Activated CD4-positive, CD25-positive, alpha-beta regulatory T cell treated with anti-CD3 and anti-CD28 coated beads, Interleukin-2, amount 50 U/mL, for 24 hours (primary cell): ENCODE data around the gene NUTM1.

Source experiments
- ATAC-seq, 2 donors: fragments of 150-1000 bp; cut with Tn5 transposase; one replicate each; pipeline ENCODE4 v1.10.0; 2021; ENCODE audit warnings: mild to moderate bottlenecking in 1 of 2, moderate library complexity in 1 of 2

The NUTM1 gene, protein sequence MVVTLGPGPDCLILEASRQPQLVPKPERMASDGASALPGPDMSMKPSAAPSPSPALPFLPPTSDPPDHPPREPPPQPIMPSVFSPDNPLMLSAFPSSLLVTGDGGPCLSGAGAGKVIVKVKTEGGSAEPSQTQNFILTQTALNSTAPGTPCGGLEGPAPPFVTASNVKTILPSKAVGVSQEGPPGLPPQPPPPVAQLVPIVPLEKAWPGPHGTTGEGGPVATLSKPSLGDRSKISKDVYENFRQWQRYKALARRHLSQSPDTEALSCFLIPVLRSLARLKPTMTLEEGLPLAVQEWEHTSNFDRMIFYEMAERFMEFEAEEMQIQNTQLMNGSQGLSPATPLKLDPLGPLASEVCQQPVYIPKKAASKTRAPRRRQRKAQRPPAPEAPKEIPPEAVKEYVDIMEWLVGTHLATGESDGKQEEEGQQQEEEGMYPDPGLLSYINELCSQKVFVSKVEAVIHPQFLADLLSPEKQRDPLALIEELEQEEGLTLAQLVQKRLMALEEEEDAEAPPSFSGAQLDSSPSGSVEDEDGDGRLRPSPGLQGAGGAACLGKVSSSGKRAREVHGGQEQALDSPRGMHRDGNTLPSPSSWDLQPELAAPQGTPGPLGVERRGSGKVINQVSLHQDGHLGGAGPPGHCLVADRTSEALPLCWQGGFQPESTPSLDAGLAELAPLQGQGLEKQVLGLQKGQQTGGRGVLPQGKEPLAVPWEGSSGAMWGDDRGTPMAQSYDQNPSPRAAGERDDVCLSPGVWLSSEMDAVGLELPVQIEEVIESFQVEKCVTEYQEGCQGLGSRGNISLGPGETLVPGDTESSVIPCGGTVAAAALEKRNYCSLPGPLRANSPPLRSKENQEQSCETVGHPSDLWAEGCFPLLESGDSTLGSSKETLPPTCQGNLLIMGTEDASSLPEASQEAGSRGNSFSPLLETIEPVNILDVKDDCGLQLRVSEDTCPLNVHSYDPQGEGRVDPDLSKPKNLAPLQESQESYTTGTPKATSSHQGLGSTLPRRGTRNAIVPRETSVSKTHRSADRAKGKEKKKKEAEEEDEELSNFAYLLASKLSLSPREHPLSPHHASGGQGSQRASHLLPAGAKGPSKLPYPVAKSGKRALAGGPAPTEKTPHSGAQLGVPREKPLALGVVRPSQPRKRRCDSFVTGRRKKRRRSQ

DNA sequence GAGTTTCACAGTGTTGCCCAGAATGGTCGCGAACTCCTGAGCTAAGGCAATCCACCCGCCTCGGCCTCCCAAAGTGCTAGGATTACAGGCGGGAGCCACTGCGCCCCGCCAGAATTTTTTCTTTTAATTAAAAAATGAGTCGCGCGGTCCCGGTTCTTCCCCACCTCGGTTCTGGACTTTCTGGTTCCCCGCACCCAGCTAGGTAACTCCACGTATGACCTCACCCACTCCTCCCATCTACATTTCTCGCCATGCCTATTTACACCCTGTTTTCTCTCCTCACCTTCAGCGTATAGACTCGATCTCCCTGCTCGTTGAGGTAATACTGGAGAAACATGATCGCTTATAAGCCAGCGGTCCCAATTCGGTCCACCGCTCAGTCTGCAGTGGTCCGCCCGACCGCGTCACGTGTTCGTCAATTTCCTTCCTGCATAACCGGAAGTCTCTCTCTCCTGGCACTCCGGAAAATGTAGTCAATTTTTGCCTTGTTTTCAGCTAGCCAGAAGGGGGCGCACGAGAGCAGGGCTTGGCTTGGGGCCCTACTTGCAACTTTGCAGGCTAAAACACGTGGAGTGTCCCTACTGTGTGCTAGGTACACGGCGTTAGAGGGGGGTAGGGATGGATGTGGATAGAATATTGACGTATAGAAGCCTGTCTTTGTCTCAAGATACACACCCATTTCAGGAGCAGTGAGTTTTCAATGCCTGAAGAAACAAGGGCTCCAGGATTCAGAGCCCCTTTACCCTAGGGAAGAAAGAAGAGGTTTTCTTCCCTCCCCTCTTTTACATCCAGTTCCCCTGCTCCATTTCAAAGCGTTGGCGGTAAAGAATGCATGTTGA, at the start of gene NUTM1, which contains the start of gene NOP10:
Gene NUTM1, plus strand, starts transcription at position 579 of the 839 bp plus-strand sequence. CDS start 382 bp downstream, outside the sequence.
Gene NOP10, minus strand, starts transcription at position 400 of the 839 bp plus-strand sequence. Its CDS starts 63 bp downstream, at position 337.
- peak; percentile 90 to 91 for ATAC-seq

DNA sequence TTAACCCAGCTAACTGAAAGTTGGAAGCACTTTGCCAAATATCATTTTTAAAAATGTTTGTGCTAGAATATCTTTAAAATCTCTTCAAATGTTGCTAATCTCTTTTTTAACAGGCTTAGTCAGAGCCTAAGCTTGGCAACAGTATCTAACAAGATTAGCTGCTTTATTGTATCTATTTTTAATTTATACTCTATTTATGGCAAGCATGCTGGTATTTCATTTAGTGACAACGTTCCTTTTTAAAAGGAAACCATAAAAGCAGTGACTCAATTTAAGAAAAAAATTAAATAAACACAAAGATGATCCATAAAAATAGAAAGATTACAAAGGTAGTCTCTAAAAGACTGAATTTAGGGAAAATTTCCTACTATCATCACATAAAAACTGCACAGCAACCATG, 46.1 kb upstream of the NUTM1 start:
- ATAC-seq: no peak

DNA sequence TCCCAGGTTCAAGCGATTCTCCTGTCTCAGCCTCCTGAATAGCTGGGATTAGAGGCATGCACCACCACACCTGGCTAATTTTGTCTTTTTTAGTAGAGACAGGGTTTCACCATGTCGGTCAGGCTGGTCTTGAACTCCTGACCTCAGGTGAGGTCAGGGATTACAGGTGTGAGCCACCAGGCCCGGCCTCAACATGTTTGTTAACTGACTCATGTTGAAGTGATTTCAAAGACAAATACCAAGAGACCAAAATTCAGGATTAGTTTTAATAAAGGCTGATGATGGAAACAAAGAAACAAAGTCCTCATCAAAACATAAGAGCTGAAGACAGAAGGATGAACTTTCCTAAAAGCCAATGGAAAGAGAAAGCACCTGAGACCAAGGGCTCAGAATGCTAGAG, 42.1 kb upstream of the NUTM1 start:
- ATAC-seq: no peak

DNA sequence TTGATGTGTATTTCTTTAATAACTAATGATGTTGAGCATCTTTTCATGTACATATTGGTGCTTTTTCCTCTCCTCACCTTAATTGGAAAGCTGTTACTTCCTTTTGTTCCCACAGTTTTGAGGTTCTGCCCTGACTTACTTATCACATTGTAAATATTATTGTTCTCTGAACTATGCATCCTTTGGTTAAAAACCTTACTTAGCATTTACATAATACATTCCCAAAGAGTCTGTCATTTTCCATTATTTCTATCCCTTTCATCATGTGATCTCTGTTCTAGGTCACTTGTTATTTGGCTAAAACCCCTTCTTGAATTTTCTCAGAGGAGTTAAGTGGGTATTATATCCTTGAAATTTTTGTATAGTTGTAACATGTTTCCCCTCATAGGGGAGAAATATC, 38.5 kb upstream of the NUTM1 start:
- no peak for ATAC-seq

DNA sequence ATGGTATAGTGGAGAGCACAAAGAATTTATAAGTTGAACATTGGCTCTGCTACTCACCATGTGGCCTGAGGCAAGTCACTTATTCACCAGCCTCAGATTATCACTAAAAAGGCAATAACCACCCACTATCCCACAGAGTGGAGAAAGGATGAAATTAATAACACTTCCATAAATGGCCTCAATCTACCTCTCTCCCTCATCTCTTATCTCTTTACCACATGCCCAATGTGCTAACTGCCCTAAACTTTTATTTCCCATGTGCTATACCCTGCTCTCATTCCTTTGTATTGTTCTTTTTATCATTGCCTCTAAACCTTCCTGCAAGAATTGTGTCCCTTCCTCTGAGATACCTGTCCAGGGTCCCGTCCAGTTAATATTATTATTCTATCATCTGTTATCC, 31.6 kb upstream of the NUTM1 start:
- no peak for ATAC-seq

DNA sequence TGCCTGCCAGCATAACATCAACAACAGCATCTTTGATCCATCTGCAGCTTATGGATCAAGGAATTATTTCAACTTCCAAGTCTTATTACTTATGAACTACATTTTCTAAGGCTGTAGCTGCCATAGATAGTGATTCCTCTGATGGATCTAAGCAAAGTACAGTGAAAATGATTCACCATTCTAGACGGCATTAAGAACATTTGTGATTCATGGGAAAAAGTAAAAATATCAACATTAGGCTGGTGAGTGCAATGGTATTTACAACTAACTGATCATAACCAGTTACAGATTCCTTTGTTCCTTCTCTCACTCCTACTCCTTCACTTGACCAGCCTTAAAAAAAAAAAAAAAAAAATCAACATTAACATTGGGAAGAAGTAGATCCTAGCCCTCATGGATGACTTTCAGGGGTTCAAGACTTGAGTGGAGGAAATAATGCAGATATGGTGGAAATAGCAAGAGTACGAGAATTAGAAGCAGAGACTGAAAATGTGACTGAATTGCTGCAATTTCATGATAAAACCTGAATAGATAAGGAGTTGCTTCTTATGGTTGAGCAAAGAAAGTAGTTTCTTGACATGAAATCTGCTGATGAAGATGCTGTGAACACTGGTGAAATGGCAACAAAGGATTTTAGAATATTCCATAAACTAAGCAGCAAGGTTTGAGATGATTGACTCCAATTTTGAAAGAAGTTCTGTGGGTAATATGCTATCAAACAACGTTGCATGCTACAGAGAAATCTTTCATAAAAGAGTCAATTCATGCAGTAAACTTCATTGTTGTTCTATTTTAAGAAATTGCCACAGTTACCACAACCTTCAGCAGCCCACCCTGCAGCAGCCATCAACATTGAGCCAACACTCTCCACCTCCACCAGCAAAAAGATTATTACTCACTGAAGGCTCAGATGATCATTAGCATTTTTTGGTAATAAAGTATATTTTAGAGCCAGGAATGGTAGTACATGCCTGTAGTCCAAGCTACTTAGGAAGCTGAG, 28.3 kb upstream of the NUTM1 start:
- ATAC-seq: no peak

DNA sequence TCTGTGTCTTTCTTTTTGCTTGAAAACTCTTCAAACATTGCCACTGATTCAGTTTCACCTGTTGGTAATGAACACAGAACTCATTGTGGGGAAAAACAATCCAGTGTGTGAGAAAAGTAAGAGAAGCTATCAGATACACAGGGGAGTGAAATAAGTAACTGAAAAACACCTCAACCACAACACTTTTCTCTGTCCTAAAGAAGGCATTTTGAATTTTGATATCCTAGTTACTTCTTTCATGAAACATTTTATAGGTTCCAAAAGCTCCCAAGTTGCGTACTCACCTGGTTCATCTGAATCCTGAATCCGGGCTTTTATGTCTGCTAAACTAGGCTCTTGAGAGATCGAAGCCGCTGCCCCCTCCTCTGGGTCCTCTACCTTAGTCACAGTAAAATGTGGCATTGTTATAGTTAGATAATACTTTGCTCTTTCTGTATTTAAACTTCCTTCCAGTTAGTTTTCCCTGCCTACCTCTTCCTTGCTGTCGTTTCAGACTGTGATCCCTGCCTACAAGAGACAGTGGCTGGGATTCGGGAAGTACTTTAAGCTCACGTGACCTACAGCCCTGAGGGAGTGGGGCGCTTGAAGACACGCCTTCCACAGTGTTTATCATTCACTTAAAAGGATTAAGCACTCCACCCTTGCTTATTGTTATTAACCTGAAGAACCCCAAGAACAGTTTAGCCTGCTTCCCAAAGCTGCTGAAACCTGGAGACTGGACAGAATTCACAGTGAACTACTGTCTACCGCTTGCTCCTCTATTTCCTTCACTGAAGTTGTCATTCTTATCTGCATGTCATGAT, 24.6 kb upstream of the NUTM1 start:
- ATAC-seq: peak; percentile 73 to 78

DNA sequence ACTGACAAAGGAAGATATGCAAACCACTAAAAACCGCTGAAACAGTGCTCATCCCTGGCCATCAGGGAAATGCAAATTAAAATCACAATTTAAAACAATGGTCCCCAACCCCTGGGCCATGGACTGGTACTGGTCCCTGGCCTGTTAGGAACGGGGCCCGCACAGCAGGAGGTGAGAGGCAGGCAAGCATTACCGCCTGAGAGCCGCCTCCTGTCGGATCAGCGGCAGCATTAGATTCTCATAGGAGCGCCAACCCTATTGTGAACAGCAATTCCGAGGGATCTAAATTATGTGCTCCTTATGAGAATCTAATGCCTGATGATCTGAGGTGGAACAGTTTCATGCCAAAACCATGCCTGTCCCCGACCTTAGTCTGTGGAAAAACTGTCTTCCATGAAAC, 19.9 kb upstream of the NUTM1 start:
- ATAC-seq: no peak

DNA sequence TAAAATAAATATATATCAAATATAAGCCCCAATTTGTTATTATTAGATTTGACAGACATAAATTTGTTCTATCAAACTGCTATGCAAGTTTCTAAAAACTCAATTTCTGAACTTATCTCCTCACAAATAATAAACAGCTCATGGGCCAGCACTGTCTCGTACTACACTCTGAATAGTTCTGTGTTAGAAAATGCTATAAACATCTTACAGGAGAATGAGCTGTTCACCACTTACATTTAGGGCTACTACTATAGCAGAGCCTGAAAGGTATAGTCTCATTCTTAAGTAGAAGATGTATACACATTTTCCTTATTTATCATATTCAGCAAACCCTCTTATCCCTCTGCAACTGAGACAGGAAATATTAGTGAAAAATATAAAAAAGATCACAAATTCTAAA, 18.2 kb upstream of the NUTM1 start:
- ATAC-seq: peak; percentile 55 to 69

DNA sequence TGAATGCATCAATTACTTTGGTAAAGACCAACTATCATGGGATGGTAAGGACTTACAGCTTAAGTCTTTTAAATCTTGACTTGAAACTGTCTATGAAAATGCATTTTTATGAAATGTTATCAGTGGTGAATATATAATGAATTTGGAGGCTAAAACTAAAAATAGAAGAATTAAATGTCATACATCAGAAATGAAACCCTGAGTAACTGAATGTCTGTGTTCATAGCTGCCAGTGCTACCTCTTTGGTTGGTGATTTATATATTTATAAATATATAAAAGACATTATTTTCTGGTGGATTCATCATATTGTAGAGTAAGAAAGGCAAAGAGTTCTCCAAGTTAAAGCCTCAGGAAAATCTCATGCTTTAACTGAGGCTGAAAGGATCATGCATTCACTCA, 17.7 kb upstream of the NUTM1 start:
- peak; percentile 60 to 62 for ATAC-seq

DNA sequence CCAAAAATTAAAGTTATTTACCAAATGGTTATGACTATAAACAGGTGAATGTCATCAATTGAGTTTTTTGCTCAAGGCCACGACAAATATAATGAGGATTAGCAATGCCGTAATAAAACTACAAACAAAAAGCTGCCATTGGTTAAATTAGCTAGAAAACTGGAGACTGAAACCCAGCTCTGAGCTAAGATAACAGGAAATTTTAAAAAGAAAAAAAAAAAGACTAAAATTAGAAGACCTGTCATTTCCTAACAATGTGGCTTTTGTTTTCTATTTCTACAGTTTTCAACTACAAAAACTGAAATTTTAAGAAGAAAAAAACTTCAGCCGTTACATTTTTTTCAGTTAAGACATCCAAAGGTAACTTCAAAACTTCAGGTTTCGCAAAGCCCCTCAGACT, 15.2 kb upstream of the NUTM1 start:
- ATAC-seq: peak in 1 of 2 donors; percentile 9

DNA sequence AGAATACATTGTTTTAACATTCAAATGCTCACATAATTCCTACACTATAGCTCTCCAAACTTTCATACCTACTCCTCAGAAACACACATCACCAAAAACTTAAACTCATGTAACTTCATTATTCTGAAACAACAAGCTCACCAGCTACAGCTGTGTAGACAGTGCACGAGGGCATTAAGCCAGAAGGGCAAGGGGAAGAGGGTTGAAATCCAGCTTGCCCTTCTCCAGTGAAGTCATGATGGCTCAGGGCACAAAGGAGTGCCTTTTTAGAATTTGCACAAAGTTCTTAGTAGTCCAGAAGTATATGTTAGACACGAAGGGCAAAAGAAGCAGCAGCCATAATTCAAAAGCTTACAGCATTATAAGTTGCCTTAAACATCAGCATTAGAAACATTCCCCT, 14.1 kb upstream of the NUTM1 start:
- no peak for ATAC-seq

DNA sequence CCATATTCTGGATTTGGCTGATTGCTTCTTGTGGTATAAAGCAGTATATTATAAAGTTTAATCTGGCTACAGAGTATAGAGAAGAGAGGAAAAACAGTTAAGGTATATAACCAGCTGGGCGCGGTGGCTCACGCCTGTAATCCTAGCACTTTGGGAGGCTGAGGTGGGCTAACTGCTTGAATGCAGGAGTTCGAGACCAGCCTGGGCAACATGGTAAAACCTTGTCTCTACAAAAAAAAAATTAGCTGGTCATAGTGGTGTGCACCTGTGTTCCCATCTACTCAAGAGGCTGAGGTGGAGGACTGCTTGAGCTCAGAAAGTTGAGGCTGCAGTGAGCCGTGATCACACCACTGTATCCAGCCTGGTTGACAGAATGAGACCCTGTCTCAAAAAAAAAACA, 12.8 kb upstream of the NUTM1 start:
- ATAC-seq: no peak

DNA sequence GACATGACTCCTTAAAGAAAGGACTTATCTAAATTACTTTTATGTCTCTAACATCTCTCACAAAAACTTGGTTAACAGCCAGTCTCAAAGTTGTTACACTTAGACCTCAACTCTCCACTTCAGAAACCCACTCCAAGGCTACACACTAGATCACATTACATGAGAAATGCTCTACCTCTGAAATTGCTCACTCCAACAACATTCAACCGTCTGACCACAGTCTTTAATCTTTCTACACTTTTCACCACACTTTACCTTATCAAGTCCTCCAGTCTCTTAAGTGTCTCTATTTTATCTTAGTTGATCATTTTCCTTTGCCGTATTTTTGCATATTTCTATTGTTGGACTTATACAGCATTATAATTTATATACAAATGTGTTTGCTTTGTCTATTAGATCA, 11.3 kb upstream of the NUTM1 start:
- peak; percentile 64 to 66 for ATAC-seq

DNA sequence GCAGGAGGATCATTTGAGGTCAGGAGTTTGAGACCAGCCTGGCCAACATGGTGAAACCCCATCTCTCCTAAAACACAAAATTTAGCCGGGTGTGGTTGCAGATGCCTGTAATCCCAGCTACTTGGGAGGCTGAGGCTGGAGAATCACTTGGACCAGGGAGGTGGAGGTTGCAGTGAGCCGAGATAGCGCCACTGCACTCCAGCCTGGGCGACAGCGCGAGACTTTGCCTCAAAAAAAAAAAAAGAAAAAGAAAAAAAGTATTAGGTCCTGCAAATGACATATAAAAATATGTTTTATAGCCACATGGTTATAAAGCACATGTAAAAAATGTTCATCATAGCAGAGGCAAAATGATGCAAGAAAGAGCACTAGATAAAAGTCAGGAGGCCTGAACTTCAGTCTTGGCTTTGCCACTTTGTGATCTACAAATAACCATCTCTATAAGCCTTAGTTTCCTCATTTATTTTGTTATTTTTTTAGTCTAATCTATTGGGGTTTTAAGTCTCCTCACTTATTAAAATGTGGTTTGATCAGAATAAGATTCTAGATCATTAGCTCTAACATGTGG, 10.5 kb upstream of the NUTM1 start:
- ATAC-seq: no peak

DNA sequence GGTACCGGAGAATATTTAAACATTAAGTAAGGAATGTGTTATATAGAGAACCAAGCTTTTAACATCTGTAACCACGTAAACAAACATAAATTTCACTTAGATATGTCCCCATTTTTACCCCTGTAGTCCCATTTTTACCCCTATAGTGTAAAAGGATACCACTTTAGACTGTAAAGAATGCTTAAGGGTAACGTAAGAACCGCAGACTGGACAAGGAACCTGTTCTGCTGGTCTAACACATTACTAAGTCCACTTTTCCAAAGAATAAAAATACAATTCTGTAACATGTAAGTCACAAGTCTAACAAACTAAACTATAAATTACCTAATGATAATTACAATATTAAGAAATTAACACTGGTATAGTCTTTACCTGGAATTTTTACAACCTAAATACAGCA, 8.4 kb upstream of the NUTM1 start:
- ATAC-seq: no peak

DNA sequence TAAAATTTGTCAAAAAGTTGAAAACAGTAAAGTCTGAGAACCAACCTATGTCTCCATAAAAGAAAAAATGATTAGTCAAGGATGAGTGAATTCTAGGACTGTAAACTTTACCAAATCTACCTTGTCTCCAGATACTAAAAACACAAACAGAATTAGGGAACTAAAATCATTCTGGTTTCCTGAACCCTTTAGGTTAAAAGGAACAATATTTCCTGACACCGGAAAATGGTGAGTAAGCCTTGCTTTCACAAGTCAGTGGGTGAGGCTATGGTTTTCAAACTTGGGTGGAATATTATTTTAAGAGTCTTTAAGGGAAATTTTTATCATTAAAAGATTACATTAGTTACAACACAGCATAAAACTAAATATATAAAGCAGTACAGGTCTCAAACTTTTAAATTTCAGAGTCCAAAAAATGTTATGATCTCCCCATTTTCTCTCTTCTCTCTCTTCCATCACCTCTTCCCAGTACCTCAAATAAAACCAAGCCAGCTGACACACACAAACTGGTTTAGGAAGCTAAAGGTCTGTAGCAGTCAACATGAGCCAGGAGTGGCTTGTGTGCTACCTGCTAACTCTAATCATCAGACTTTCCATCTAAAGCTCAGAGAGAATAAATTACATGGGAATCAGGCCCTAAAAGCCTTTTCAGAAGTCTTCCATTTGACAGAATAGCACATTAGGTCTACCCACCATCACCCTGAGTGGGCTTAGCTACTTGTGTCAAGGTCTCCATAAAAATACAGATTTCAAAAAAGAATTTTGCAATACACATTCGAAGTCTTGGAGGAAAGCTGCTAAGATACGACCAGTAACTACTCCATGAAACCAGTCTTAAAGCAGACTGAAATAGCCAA, 7.7 kb upstream of the NUTM1 start:
- ATAC-seq: no peak

DNA sequence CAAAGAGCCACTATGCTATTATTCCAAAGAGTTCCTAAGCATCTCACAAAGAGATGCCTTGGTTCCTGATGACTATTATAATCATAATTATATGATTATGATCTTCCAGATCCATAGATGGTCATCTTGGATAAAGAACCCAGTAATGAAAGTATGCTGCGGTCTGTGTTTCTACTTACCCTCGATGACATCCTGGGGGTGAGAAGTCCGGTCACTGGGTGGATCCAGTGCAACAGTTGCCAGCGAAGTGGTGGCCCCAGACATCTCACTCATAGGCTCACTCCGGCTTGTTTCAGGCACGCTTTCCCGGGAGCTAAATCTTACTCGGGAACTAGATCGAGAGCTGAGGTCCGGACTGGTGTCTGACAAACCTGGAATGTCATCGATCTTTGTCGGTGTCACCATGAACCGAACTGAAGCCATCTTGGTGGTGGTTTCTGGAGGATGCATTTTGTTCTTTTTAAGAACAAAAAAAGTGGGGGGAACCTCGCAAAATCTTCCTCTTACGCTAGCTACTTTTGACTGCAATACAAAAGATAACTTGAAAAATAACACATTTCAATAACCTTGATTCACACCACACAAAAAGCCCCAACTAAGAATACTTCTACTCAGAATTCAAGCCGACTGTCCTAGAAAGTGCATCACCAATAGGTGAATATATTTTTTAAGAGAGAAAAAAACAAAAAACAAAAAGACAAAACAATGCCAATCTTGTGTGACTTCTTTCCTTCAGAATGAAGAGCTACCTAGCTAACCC, 6.7 kb upstream of the NUTM1 start:
- no peak for ATAC-seq
